Endothelial cell of umbilical vein (primary cell): Measurements from ENCODE around the gene SLC16A8. TPM values are rescaled to one million over a fixed set of nuclear protein-coding genes. Genes with fewer than 3 reads are reported as not detected.

Experiments used
- BruUV-seq: library from RNA; stranded (reverse); fragments of 400-500 nt; replicated peaks from 2 replicates; lab custom pipeline; 2021; lab: Mats Ljungman, UMichigan
- CTCF ChIA-PET: fragments of 300-600, 350-600 bp; sonication (Branson Sonifier 250); formaldehyde crosslinking; loops from one replicate; lab custom pipeline; 2021; ENCODE audit warnings: antibody characterized with exemption, inconsistent platforms; lab: Charles Lee
- POLR2A ChIA-PET: fragments of 300-600, 350-600 bp; sonication (Branson Sonifier 250); formaldehyde crosslinking; loops from one replicate; lab custom pipeline; 2021; ENCODE audit warnings: antibody characterized with exemption, inconsistent platforms; lab: Charles Lee
- DNase-seq: peaks from one replicate; pipeline ENCODE4 v3.0.0-alpha.2; 2011; ENCODE audit warnings: low read depth, low spot score
- FAIRE-seq: peaks from 2 replicates; lab custom pipeline; 2011; peaks lifted over from hg19 to GRCh38; lab: Jason Lieb, UNC
- H2AFZ ChIP-seq: 2 replicates; pipeline ENCODE4 v1.6.0; 2012; ENCODE audit warnings: low read depth, low read length, control low read depth, inconsistent platforms
- H3K27ac ChIP-seq: 2 replicates; pipeline ENCODE4 v1.5.1; 2011; ENCODE audit warnings: low read depth, mild to moderate bottlenecking, control low read depth, low read length, moderate library complexity; ENCODE audit not compliant: insufficient read depth
- H3K27me3 ChIP-seq, 2 experiments: 2 replicates each; pipeline versions ENCODE4 v1.6.0 to v1.6.1; 2011; ENCODE audit warnings: low read length in 2 of 2, mixed read lengths in 1 of 2; ENCODE audit not compliant: control insufficient read depth in 2 of 2, insufficient read depth in 2 of 2
- H3K36me3 ChIP-seq, 2 experiments: 2 replicates in 1 of 2; 3 replicates in 1 of 2; pipeline ENCODE4 v1.5.1; 2011; ENCODE audit warnings: low read length in 2 of 2, mild to moderate bottlenecking in 1 of 2, moderate library complexity in 1 of 2; ENCODE audit not compliant: control insufficient read depth in 2 of 2, insufficient read depth in 2 of 2; ENCODE audit errors: extremely low read depth in 1 of 2
- H3K4me1 ChIP-seq: 3 replicates; pipeline ENCODE4 v1.5.1; 2011; ENCODE audit warnings: mild to moderate bottlenecking, low read length; ENCODE audit not compliant: control insufficient read depth, insufficient read depth; ENCODE audit errors: extremely low read depth
- H3K4me2 ChIP-seq: 2 replicates; pipeline ENCODE4 v1.6.1; 2011; ENCODE audit warnings: low read length, control low read depth, mixed read lengths; ENCODE audit not compliant: insufficient read depth
- H3K4me3 ChIP-seq, 3 experiments: fragments of 200-600 bp in 1 of 3; sonication (generic), shearing (Covaris generic) in 1 of 3; replicated peaks in 1 of 3; 2 replicates each; pipeline ENCODE4 v1.5.1; 2011 to 2016; ENCODE audit warnings: control low read depth in 3 of 3, low read length in 3 of 3, mild to moderate bottlenecking in 2 of 3, inconsistent platforms in 1 of 3, low read depth in 1 of 3, moderate library complexity in 1 of 3; ENCODE audit not compliant: insufficient read depth in 1 of 3
- H3K79me2 ChIP-seq: 2 replicates; pipeline ENCODE4 v1.6.0; 2012; ENCODE audit warnings: low read length, inconsistent platforms; ENCODE audit not compliant: control insufficient read depth, insufficient read depth
- H3K9ac ChIP-seq: replicated peaks from 2 replicates; pipeline ENCODE3; 2011; ENCODE audit warnings: low read length, control low read depth; ENCODE audit not compliant: insufficient read depth; ENCODE audit errors: extremely low read depth
- H3K9me1 ChIP-seq: replicated peaks from 3 replicates; pipeline ENCODE4 v1.6.0; 2011; ENCODE audit warnings: mild to moderate bottlenecking, low read length; ENCODE audit not compliant: control insufficient read depth, insufficient read depth; ENCODE audit errors: extremely low read depth
- H3K9me3 ChIP-seq: replicated peaks from 2 replicates; pipeline ENCODE4 v1.5.1; 2012; ENCODE audit warnings: low read length, inconsistent platforms; ENCODE audit not compliant: control insufficient read depth, insufficient read depth
- H4K20me1 ChIP-seq: replicated peaks from 2 replicates; pipeline ENCODE3; 2011; ENCODE audit warnings: mild to moderate bottlenecking, low read length; ENCODE audit not compliant: control insufficient read depth, insufficient read depth; ENCODE audit errors: extremely low read depth
- EZH2 ChIP-seq: IDR thresholded peaks from 2 replicates; pipeline ENCODE4 v1.6.1; 2012; ENCODE audit warnings: borderline replicate concordance, low read depth, mild to moderate bottlenecking, moderate library complexity, low read length, inconsistent platforms; ENCODE audit not compliant: severe bottlenecking
- FOS ChIP-seq: IDR thresholded peaks from 2 replicates; pipeline ENCODE4 v1.6.1; 2011; ENCODE audit warnings: mild to moderate bottlenecking, low read length, moderate library complexity, borderline replicate concordance; ENCODE audit not compliant: insufficient read depth
- GATA2 ChIP-seq: IDR thresholded peaks from 2 replicates; pipeline ENCODE4 v1.7.0; 2011; ENCODE audit warnings: low read depth, mild to moderate bottlenecking, moderate library complexity, mixed read lengths, low read length; ENCODE audit not compliant: insufficient read length, insufficient read depth
- JUN ChIP-seq: IDR thresholded peaks from 2 replicates; pipeline ENCODE4 v1.6.1; 2011; ENCODE audit warnings: borderline replicate concordance, low read depth; ENCODE audit not compliant: insufficient read length, insufficient read depth
- MYC ChIP-seq: IDR thresholded peaks from one replicate; pipeline ENCODE4 v1.6.1; 2011; ENCODE audit warnings: mild to moderate bottlenecking, low read depth, low read length
- POLR2A ChIP-seq: IDR thresholded peaks from 2 replicates; pipeline ENCODE4 v1.6.1; 2012; ENCODE audit warnings: low read depth, mild to moderate bottlenecking, control low read depth, low read length
- POLR2AphosphoS5 ChIP-seq: IDR thresholded peaks from 2 replicates; pipeline ENCODE4 v1.6.1; 2012; ENCODE audit warnings: low read depth, mild to moderate bottlenecking, control low read depth, low read length, moderate library complexity; ENCODE audit not compliant: insufficient read depth
- dilution Hi-C: fragments of 300-500 bp; cut with MboI; formaldehyde crosslinking; loops from one replicate; pipeline ENCODE4 v1.15.0; 2019; ENCODE audit warnings: low sequenced_read_pairs; ENCODE audit not compliant: extremely low pct_ligation_motif_present
- intact Hi-C: fragments of 100-400 bp; cut with micrococcal nuclease; formaldehyde crosslinking; loops from one replicate; pipeline ENCODE4 v1.10.0; 2022
- polyA plus RNA-seq, 4 experiments: library from polyadenylated mRNA; depleted of rRNA in 3 of 4; stranded (reverse) in 3 of 4; unstranded in 1 of 4; fragments of >200 nt; gene quantifications; 2 replicates each; pipeline versions ENCODE4 v1.2.1 to v1.2.3, GENCODE V29; 2011 to 2012; ENCODE audit warnings: missing spikeins in 1 of 4
- total RNA-seq: library from RNA; stranded (reverse); gene quantifications from 2 replicates; pipeline ENCODE4 v1.2.3, GENCODE V29; 2021
- TF ChIP-seq, protein P1 (sequence below), 2 donors: IDR thresholded peaks; 1 replicate in 1 of 2; 2 replicates in 1 of 2; pipeline ENCODE4 v1.5.1; 2011; ENCODE audit warnings: low read length in 2 of 2, mild to moderate bottlenecking in 2 of 2, moderate library complexity in 2 of 2, control low read depth in 1 of 2, inconsistent platforms in 1 of 2, low read depth in 1 of 2; ENCODE audit not compliant: insufficient read depth in 1 of 2; ENCODE audit errors: extremely low read depth in 1 of 2
- TF ChIP-seq, protein P2 (sequence below): IDR thresholded peaks from 2 replicates; pipeline ENCODE4 v1.6.1; 2011; ENCODE audit not compliant: insufficient read depth, insufficient read length

The SLC16A8 gene
- total and polyA plus RNA-seq, 2 donors (not counting 3 experiments of a cell fraction or from before 2014, with no cell fraction given) = 0.14 TPM; not detected in 1

DNA sequence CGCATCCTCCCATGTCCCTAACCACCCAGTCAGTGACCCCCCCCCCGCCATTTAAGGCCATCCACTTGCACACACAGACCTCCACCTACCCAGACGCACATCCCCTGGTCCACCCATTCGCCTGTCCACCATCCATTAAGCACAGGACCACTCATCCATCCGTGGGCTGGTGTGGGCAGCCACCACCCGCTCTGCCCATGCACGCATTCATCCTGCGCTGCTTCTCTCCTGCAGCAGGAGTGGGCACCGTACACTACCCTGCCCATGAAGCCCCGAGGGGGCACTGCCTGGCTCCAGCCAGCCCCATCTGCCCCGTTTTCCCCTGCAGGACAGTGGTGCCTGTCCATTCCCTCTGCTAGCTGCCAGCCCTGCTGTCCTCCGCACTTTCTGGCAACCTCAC, 3.9 kb upstream of the SLC16A8 start:
- Histone ChIP-seq H3K9me1 (no peaks in the 10 kb centered on the region), H2AFZ (no peak overlapping the region), H3K4me1 (no peaks in the 10 kb centered on the region), H3K4me2 (no peak overlapping the region), H3K27me3 (peaks cover 6 to 13% of the 10 kb centered on the region in 2 experiments), H3K36me3 (no peaks in the 10 kb centered on the region), H3K27ac (no peak overlapping the region), H3K4me3 (no peak overlapping the region), H3K9me3 (no peaks in the 10 kb centered on the region), H3K79me2 (no peaks in the 10 kb centered on the region), H4K20me1 (no peaks in the 10 kb centered on the region), H3K9ac (no peak overlapping the region)
- TF ChIP-seq POLR2A (no peak), JUN (no peak), MYC (no peak), FOS (no peak), GATA2 (no peak), EZH2 (no peak), POLR2AphosphoS5 (no peak)
- TF ChIP-seq, protein P1, sequence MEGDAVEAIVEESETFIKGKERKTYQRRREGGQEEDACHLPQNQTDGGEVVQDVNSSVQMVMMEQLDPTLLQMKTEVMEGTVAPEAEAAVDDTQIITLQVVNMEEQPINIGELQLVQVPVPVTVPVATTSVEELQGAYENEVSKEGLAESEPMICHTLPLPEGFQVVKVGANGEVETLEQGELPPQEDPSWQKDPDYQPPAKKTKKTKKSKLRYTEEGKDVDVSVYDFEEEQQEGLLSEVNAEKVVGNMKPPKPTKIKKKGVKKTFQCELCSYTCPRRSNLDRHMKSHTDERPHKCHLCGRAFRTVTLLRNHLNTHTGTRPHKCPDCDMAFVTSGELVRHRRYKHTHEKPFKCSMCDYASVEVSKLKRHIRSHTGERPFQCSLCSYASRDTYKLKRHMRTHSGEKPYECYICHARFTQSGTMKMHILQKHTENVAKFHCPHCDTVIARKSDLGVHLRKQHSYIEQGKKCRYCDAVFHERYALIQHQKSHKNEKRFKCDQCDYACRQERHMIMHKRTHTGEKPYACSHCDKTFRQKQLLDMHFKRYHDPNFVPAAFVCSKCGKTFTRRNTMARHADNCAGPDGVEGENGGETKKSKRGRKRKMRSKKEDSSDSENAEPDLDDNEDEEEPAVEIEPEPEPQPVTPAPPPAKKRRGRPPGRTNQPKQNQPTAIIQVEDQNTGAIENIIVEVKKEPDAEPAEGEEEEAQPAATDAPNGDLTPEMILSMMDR (IDR thresholded peaks at IDR 0.05; ENCODE audit: extremely low read depth in 1 of 2, insufficient read depth in 1 of 2, low read depth in 1 of 2, low read length in 2 of 2) = no peak
- TF ChIP-seq, protein P2, sequence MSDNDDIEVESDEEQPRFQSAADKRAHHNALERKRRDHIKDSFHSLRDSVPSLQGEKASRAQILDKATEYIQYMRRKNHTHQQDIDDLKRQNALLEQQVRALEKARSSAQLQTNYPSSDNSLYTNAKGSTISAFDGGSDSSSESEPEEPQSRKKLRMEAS = no peak
- no TSS peak for BruUV-seq
- dilution Hi-C loops (no loop called here), intact Hi-C loops (no loop called here)
- ChIA-PET CTCF (interaction anchor here (1.6 kb wide), 1 partner anchor 10 kb away, joined by 3 read pairs; no protein-coding TSS in a partner anchor), POLR2A (no interaction called here)
- no peak for DNase-seq
- no peak for FAIRE-seq
